ENCODE results near the gene CATSPERE.

GRCh38 chr1:244497805-244498204, 36.7 kb downstream of the CATSPERE start:
- TF ChIP-seq, protein P1, sequence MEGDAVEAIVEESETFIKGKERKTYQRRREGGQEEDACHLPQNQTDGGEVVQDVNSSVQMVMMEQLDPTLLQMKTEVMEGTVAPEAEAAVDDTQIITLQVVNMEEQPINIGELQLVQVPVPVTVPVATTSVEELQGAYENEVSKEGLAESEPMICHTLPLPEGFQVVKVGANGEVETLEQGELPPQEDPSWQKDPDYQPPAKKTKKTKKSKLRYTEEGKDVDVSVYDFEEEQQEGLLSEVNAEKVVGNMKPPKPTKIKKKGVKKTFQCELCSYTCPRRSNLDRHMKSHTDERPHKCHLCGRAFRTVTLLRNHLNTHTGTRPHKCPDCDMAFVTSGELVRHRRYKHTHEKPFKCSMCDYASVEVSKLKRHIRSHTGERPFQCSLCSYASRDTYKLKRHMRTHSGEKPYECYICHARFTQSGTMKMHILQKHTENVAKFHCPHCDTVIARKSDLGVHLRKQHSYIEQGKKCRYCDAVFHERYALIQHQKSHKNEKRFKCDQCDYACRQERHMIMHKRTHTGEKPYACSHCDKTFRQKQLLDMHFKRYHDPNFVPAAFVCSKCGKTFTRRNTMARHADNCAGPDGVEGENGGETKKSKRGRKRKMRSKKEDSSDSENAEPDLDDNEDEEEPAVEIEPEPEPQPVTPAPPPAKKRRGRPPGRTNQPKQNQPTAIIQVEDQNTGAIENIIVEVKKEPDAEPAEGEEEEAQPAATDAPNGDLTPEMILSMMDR (IDR thresholded peaks at IDR 0.05; ENCODE audit: insufficient read depth, low read depth, low read length), result no peak
- TF ChIP-seq EZH2 (IDR thresholded peaks at IDR 0.05; ENCODE audit: insufficient read depth, low read length), result no peak
